ENCODE results near the gene NMNAT2. TPM values are rescaled to one million over a fixed set of nuclear protein-coding genes. Genes with fewer than 3 reads are reported as not detected.
A peak's percentile ranks its signal among the peaks of the same experiment; 100 is the strongest.

The NMNAT2 gene
- total RNA-seq, 1 donor from 2014 or later = 1.2 TPM

DNA sequence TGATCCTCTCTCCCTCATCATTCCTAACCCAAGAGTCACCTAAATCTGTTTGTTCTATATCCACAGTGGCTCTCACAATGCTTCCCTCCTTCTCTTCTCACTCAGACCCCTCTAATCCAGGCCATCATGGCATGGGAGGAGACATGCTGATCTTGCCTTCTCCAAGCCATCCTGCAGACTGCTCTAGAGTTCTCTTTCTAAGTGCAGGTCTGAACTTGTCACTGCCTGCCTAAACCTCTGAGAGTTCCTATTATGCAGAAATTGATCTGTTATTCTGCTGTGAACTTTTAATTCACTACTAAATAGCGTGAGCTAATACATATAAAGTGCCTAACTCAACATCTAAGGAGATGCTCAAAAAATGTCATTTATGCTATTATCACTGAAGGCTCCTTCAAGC, 205.3 kb downstream of the NMNAT2 start:
- DNase-seq = no peak
- no peak for ATAC-seq
- intact Hi-C loops (cut with micrococcal nuclease) = no loop called here

- DNase-seq (no peak), ATAC-seq (no peak)
- intact Hi-C loops (cut with micrococcal nuclease) = no loop called here
Observed at GRCh38 chr1:183210681-183211080, 207.5 kb downstream of the NMNAT2 start.

DNA sequence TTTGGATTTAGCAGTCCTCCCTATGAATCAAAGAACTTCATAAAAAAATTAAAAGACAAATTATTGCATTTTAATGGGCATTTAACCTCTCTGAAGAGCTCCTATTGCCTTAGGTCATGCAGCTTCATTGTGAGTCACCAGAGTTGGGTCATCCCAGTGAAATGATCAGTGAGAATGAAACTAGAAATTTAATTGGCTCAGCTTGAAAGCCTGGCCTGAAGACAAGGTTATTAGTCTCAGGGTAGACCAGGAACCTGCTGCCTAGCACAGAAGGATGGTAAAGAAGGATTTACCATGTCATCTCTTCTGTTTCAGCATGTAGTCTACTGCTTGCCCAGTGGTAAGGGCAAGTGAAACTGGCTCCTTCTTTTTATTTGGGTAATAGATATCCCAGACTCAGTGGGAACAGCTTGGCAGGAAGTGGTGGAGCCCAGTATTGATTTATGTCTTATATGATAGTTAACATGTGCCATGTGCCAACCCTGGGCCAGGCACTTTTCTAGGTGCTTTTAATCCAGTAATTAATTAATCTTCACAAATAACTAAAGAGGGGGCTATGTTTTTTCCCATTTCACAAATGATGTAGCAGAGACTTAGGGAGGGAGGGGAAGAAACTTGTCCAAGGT, 208.5 kb downstream of the NMNAT2 start:
- intact Hi-C loops (cut with micrococcal nuclease) = no loop called here
- DNase-seq (no peak), ATAC-seq (peak; percentile 38)

- intact Hi-C loops (cut with micrococcal nuclease) = no loop called here
- no peak for ATAC-seq
- no peak for DNase-seq
Observed at GRCh38 chr1:183206538-183207122, 211.6 kb downstream of the NMNAT2 start.

- DNase-seq = no peak
- intact Hi-C loops (cut with micrococcal nuclease) = no loop called here
- ATAC-seq = peak; percentile 59
Observed at GRCh38 chr1:183205196-183205781, 212.9 kb downstream of the NMNAT2 start.

- DNase-seq = no peak
- ATAC-seq = no peak
- intact Hi-C loops (cut with micrococcal nuclease) = no loop called here
Observed at GRCh38 chr1:183203094-183203493, 215.1 kb downstream of the NMNAT2 start.

DNA sequence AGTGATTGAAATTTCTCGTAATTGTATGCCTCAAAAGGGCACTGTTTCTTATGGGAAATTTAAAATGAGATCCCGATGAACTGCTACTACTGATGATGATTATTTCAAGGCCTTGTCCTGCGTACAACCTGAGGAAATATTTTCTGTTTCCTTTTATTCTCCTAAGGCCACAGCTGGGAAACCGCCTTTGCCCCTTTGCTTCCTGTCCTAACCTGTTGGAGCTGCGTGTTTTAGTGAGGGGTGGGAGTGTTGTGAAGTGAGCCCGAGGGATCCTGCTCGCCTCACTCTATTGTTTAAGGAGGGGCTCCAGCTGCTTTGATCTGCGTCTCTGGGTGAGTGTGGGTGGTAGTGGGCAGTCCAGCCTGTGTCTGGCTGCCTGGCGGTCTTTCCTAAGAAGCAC, 217.7 kb downstream of the NMNAT2 start:
- DNase-seq = no peak
- no peak for ATAC-seq
- intact Hi-C loops (cut with micrococcal nuclease) = no loop called here

GRCh38 chr1:183199304-183199703, 218.9 kb downstream of the NMNAT2 start:
- no peak for DNase-seq
- no peak for ATAC-seq
- intact Hi-C loops (cut with micrococcal nuclease) = no loop called here

- no peak for DNase-seq
- ATAC-seq = peak; percentile 41
- intact Hi-C loops (cut with micrococcal nuclease) = no loop called here
Observed at GRCh38 chr1:183198463-183198862, 219.7 kb downstream of the NMNAT2 start.

Other genes starting within 250 kb of the NMNAT2 start
- 3.7 TPM for gene LAMC2, start 232.1 kb downstream of the NMNAT2 start, total RNA-seq
- gene SMG7, start 54.1 kb upstream of the NMNAT2 start, total RNA-seq = 49.4 TPM
- gene NCF2, start 172.1 kb upstream of the NMNAT2 start, total RNA-seq = 5.8 TPM
- gene ARPC5, start 217.4 kb upstream of the NMNAT2 start, total RNA-seq = 36.4 TPM
- not detected for gene APOBEC4, start 234.9 kb upstream of the NMNAT2 start, total RNA-seq

All from left ventricle myocardium superior (tissue), 1 donor.